Stimulated activated CD8-positive, alpha-beta memory T cell treated with anti-CD3 and anti-CD28 coated beads, Interleukin-7, amount 100 ng/mL, for 48 hours (primary cell): ENCODE data around the gene GLDN.
"Not testable (repeated sequence)": the region's sequence is repeated elsewhere in the genome, so short reads cannot be mapped to it uniquely, and the experiment has no call there.

ENCODE experiments used
- DNase-seq, 2 donors: peaks; one replicate each; pipeline ENCODE4 v3.0.0-alpha.2; 2020; ENCODE audit warnings: low read depth in 1 of 2; ENCODE audit errors: extremely low read depth in 1 of 2

Gene GLDN

DNA sequence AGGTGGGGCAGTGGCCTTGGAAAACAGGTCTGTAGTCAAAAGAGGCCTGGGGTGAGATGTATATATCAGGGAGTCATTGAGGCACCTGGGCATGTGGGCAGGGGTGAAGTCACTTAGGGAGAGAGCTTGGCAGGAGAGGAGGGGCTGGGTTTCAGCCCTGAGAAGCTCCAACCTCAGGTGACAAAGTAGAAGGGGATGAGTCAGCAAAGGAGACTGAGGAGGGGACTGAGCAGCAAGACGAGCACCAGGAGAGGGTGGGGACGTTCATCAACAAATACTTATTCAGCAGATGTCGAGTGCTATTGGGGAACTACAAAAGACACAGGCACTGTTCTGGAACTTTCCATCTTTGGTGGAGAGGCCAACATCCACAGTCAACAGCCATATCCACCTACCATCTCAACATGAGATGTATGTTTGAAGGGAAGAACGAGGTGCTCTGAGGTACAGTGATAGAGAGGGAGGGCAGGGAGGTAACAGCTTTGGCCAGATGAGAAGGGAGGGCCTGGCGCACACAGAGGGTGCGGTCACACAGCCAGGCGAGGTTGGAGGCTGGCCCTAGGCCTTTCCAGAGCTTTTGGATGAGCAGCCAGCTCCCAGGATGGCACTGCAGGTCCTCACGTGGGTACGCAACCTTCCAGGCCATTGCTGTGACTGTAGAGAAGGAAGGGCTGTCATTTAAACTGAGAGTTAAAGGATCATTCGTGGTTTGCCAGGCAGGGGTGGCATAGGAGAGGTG lies 45.7 kb downstream of the GLDN start:
- DNase-seq = no peak

- no peak for DNase-seq
These were observed 46.2 kb downstream of the GLDN start for GRCh38 chr15:51387699-51388041.

- no peak for DNase-seq
These were observed 47.3 kb downstream of the GLDN start for GRCh38 chr15:51388726-51389125.

DNA sequence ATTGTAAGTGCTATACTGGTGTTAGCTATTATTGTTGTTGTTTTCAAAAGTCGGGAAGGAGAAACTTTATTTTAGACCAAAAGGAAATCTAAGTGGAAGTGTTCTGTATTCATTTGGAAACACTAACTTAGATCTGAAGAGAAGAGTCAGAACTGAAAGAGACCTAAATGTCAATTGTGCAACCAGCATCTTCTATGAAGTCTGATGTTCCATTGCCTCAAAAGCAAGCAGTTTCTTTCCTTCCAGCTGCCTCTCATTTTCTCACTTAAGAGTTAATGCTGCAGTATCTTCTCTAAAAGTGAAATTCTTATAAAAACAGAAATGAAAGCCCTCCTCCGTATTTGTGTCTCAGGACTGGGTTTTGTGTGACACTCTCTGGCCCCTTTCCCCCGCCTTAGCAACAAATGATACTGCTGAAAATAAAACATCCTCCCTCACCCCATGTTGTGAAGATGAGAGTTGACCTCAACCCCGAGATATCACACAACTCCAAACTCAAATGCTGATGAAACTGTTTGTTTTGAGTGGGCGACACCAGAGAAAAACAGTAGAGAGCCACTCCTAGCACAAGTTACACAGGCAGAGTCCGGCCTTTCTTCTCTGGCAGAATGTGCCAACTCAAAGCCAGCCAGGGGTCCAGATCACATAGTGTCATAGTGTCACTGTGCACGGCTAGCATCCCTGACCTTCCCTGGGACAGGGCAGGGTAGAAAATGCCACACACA lies 48.9 kb downstream of the GLDN start:
- DNase-seq = no peak

DNA sequence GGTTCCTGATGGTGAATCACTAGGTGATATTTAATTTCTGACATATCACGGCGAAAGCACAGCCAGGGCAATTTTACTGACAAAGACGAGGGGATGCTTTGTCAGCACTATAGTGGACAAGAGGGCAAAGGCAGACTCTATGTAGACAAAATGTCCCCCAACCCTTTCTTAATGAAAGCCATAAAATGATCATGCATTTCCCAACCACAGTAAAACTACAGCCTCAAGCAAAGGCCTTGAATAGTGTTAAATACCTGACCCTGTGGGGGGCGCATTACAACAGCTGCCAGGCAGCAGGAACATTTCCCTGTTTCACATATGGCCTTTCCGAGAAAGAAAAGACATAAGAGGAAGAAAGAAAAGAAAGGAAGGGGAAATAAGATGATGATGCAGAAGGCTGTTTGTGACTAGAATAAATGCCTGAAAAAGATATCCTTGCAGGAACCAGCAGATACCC lies 49.5 kb downstream of the GLDN start:
- DNase-seq = no peak

DNA sequence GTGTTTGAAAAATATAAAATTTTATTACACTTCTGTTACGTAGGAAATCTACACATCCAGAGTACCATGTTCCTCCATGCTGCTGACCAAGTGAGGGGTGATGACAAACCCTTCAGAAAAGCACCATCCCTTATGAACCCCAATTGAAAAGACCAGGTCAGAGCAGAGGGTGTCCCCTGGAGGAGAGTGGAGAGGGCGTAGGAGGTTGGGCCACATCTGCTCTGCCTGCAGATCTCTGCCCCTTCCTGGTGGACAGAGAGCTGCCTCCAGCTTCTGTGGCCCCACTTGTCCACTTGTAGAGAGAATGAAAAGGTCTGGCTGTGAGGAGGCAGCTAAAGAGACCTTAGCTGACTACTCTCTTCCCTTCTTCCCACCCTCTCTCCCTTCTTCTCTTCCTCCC lies 55.5 kb downstream of the GLDN start:
- no peak for DNase-seq

- DNase-seq = no peak
These were observed 57.2 kb downstream of the GLDN start for GRCh38 chr15:51398626-51399025.

- no peak for DNase-seq
These were observed 59.8 kb downstream of the GLDN start for GRCh38 chr15:51401051-51401780.

DNA sequence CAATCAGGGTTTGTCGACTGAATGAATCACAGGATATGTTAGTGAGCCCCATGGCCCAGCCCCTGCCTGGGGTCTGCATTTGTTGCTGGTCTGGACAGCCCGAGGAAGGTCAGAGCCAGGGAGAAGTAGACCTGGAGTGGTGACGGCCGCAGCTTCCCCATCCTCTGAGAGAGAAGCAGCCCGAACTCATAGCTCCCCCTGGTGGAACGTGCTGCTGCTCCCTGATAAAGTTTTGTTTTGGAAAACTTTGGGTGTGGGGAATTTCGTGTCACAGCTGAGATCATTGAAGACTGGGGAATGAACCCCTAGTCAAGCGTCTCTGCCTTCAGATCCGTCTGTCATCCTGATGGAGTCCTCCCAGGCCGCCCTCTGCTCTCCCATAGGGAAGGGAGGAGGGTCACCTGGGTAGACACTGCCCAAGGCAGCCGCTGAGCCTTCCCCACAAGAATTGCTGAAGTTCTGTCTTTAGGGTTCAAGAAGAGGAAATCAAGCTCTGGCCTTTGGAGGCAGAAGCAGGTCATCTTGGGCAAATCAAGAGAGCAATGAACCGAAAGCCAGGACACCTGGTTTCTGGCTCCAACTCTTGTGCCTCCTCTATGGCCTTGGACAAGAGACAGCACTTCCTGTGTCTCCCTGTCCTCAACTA lies 60.5 kb downstream of the GLDN start:
- DNase-seq = no peak

DNA sequence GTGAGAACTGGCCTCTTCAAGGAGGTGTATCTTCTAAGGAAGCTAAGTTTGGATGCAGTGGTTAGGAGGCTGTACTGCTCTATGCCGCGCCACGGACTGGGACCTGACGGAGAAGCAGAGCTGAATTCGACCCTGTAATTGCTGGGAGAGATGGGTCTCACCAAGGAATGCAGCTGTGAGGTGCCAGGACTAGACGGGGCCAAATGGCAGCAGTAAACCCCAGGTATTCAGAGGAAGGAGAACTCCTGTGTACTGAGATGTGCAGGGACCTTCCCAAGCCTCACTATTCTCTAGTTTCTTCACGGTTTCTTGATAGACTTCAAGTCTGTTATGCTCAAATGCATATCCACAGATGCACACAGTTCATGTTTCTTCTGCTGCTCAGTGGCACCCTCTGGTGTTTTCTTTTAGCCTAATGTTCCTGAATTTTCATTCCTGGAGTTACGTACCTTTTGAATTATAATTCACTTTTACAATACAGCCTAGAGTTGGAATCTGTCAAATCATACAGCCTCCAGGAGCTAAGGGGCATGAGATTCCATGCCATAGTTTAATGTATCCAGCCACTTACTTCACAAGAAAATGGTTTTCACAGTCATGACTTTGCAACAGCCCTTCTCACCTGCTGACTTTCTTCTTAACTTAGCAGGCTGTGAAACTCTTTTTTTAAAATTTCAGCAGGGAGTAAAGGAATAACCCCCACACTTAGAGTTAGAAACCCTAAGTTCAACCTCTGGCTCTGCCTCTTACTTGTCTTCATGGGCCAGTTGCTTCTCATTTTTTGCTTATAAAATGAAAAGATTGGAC lies 61.8 kb downstream of the GLDN start:
- DNase-seq = no peak

DNA sequence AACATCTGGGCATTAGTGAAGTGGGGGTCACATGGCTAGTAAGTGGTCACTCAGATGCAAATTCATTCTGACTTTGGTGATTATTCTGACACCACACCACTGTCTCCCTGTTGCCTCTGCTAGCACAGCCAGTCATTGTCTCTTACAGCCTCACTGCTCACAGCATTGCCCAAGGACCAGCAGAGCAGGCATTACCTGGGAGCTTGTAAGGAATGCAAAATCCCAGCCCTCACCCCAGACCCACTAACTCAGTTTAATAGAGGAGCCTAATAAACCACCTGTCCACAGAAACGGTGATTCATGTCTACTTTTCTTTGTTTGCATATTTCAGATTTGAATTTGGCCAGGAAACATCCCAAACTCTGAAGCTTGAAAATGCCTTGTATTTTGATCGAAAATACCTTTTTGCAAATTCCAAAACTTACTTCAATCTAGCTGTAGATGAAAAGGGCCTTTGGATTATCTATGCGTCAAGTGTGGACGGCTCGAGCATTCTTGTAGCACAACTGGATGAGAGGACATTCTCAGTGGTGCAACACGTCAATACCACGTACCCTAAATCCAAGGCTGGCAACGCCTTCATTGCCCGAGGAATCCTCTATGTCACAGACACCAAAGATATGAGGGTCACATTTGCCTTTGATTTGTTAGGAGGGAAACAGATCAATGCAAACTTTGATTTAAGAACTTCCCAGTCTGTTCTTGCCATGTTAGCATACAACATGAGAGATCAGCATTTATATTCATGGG lies 62.7 kb downstream of the GLDN start:
- no peak for DNase-seq

DNA sequence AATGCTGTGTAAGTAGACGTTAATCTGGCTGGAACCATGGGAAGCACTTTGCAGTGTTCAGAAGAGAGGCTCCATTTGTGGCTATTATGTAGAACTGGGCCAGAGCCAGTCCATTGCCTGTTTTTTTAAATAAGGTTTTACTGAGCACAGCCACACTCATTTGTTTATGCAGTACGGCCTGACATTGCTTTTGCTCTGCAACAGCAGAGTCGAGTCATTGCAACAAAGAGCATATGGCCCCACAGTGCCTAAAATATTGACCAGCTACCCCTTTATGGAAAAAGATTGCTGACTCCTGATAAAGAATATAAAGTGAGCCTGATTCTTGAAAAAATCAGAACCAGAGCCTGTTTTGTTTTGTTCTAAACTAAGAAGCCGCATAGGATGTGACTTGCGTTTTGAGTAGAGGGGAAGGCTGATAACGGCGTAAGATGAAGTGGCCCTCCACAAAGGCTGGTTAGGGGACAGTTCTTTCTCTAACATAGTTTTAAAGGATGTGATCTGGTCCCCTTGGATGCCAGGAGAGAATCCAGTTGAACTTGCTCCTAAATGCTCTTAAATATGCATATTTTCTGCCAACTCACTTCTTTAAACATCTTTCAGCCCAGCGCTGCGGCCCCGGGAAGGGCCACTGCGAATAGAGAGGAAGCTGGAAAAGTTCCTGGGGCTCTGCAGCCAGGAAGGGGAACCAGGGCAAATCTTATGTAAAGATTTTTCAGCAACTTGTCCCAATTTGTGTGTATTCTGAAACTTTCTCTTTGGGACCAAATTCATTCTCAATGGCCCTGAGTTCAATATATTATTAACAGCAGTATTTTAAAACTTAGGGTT lies 64.5 kb downstream of the GLDN start:
- DNase-seq = no peak

- DNase-seq = no peak
These were observed 72.9 kb downstream of the GLDN start for GRCh38 chr15:51414256-51414860.

- no peak for DNase-seq
These were observed 74.7 kb downstream of the GLDN start for GRCh38 chr15:51416129-51416528.

DNA sequence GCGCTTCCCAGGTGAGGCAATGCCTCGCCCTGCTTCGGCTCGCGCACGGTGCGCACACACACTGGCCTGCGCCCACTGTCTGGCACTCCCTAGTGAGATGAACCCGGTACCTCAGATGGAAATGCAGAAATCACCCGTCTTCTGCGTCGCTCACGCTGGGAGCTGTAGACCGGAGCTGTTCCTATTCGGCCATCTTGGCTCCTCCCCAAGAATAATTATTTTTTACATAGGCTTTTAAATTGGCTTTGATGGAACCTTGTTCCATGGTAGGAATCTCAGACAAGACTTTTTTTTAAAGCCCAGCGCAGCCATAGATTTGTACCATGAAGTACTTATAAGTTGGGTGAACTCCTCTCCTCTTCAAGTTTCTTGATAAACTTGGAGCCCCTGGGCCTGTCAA lies 81.6 kb downstream of the GLDN start:
- not testable (repeated sequence) for DNase-seq

GRCh38 chr15:51424780-51425179 lies 83.3 kb downstream of the GLDN start:
- no peak for DNase-seq

GRCh38 chr15:51425517-51426040 lies 84.1 kb downstream of the GLDN start:
- no peak for DNase-seq

- DNase-seq = no peak
These were observed 97.1 kb downstream of the GLDN start for GRCh38 chr15:51438526-51438925.
